Gastroesophageal sphincter (tissue), 4 donors: ENCODE measurements around the gene LDB3. TPM values are rescaled to one million over a fixed set of nuclear protein-coding genes. Genes with fewer than 3 reads are reported as not detected.
A peak's percentile ranks its signal among the peaks of the same experiment; 100 is the strongest.

Experiments
- ATAC-seq: fragments of 150-250 bp; one replicate; pipeline ENCODE4 v1.9.1; 2016; ENCODE audit warnings: mild to moderate bottlenecking, moderate library complexity
- H3K27ac ChIP-seq, 4 donors: fragments of 200-600 bp; sonication (generic) in 3 of 4; 1 replicate in 3 of 4; 2 replicates in 1 of 4; pipeline ENCODE4 v1.5.1; 2016 to 2019
- H3K27me3 ChIP-seq: fragments of 200-600 bp; sonication (generic); one replicate; pipeline ENCODE4 v1.5.1; 2019
- H3K36me3 ChIP-seq, 2 donors: fragments of 200-600 bp; sonication (generic); one replicate each; pipeline ENCODE4 v1.5.1; 2019; ENCODE audit warnings: control low read depth in 1 of 2
- H3K4me1 ChIP-seq, 3 donors: fragments of 200-600 bp; sonication (generic); 1 replicate in 2 of 3; 2 replicates in 1 of 3; pipeline ENCODE4 v1.5.1; 2016 to 2019; ENCODE audit warnings: control low read depth in 2 of 3
- H3K4me3 ChIP-seq, 2 donors: fragments of 200-600 bp; sonication (generic); one replicate each; pipeline ENCODE4 v1.5.1; 2019; ENCODE audit warnings: mild to moderate bottlenecking in 1 of 2, moderate library complexity in 1 of 2
- H3K9me3 ChIP-seq, 3 donors: fragments of 200-600 bp; sonication (generic); one replicate each; pipeline ENCODE4 v1.5.1; 2017 to 2019; ENCODE audit warnings: control low read depth in 2 of 3
- CTCF ChIP-seq, 4 experiments: fragments of 200-600 bp in 2 of 4; fragments of 450-650 bp in 2 of 4; sonication (generic) in 1 of 4; IDR thresholded peaks; one replicate each; pipeline ENCODE4 v1.5.1; 2017 to 2019; ENCODE audit warnings: antibody characterized with exemption in 4 of 4, mild to moderate bottlenecking in 2 of 4, moderate library complexity in 2 of 4
- EP300 ChIP-seq: sonication (generic); formaldehyde crosslinking; IDR thresholded peaks from one replicate; pipeline ENCODE4 v1.6.1; 2017; ENCODE audit warnings: antibody characterized with exemption, mild to moderate bottlenecking
- POLR2A ChIP-seq, 2 donors: fragments of 450-650 bp; IDR thresholded peaks; one replicate each; pipeline ENCODE4 v1.6.1; 2017; ENCODE audit warnings: antibody characterized with exemption in 2 of 2, mild to moderate bottlenecking in 2 of 2, moderate library complexity in 1 of 2
- POLR2AphosphoS5 ChIP-seq: sonication (generic); formaldehyde crosslinking; IDR thresholded peaks from one replicate; pipeline ENCODE4 v1.6.1; 2017; ENCODE audit warnings: antibody characterized with exemption
- WGBS, 2 donors: methylation state at CpG; one replicate each; pipeline ENCODE4 v1.1.5; 2018; ENCODE audit warnings: low coverage in 1 of 2; 5-methylcytosine and 5-hydroxymethylcytosine counted together
- total RNA-seq, 4 donors: library from RNA; depleted of rRNA; stranded (reverse); fragments of >200 nt; gene quantifications; one replicate each; pipeline ENCODE4 v1.1.0, GENCODE V29; 2016

Gene LDB3
- total RNA-seq, 4 donors from 2014 or later: 12.9 to 45.8 (median 18.6) TPM

- WGBS, 2 donors: 55 to 60% methylated on average over 4 to 5 of the region's 7 CpGs
- peak; percentile 71 for ATAC-seq
Observed at GRCh38 chr10:86744067-86744725, 75.9 kb downstream of the LDB3 start.

GRCh38 chr10:86747796-86748581, 79.7 kb downstream of the LDB3 start:
- TF ChIP-seq CTCF (IDR thresholded peaks at IDR 0.05): no peak
- no peak for TF ChIP-seq POLR2AphosphoS5
- no peak for TF ChIP-seq EP300
- no peak for TF ChIP-seq POLR2A (IDR thresholded peaks at IDR 0.05)
- Histone ChIP-seq H3K9me3 (no peaks in the 10 kb centered on the region), H3K36me3 (no peaks in the 10 kb centered on the region), H3K4me1 (peaks cover 6 to 56% (median 7%) of the 10 kb centered on the region in 3 donors), H3K27me3 (no peaks in the 10 kb centered on the region), H3K4me3 (no peak overlapping the region), H3K27ac (peak overlapping the region in 3 of 4 donors; percentile 7 to 54 (median 53))
- no peak for ATAC-seq
- 17 to 32% methylated on average over 7 of the region's 7 CpGs for WGBS, 2 donors

More at GRCh38 chr10:86744067-86744725, 75.9 kb downstream of the LDB3 start:
- Histone ChIP-seq H3K4me3 (no peak overlapping the region), H3K36me3 (no peaks in the 10 kb centered on the region), H3K9me3 (no peaks in the 10 kb centered on the region), H3K27me3 (no peaks in the 10 kb centered on the region), H3K4me1 (peaks cover 6 to 62% (median 7%) of the 10 kb centered on the region in 3 donors), H3K27ac (peak overlapping the region; percentile 71 to 82 (median 78))
- TF ChIP-seq POLR2A (IDR thresholded peaks at IDR 0.05): no peak
- no peak for TF ChIP-seq EP300
- no peak for TF ChIP-seq POLR2AphosphoS5
- TF ChIP-seq CTCF (IDR thresholded peaks at IDR 0.05): no peak

DNA sequence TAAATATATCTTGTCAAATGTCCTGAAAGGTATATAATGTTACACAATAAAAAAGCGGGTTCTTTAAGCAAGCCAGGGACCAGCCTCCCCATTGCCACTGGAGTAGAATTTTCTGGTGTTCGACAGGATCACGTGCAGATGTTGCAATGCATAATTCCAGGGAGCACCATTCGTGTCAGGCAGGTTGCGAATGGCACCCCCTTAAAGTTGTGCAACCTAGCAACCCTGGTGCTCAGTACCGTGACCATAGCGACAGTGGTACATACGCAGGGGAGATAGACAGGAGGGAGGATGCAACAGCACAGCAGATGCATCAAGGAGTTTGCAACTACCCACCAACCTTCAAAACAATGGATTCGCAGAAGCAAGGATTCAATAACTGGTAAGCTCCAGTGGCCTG, 81.5 kb downstream of the LDB3 start:
- no peaks in the 10 kb centered on the region for H3K27me3 ChIP-seq
- no peak overlapping the region for H3K4me3 ChIP-seq
- no peak overlapping the region for H3K27ac ChIP-seq
- H3K36me3 ChIP-seq: no peaks in the 10 kb centered on the region
- WGBS, 2 donors: 94% methylated on average over 7 of the region's 9 CpGs
- peaks cover 0 to 59% (median 6%) of the 10 kb centered on the region in 3 donors for H3K4me1 ChIP-seq
- H3K9me3 ChIP-seq: no peaks in the 10 kb centered on the region
- TF ChIP-seq CTCF (IDR thresholded peaks at IDR 0.05): no peak
- no peak for TF ChIP-seq POLR2A (IDR thresholded peaks at IDR 0.05)
- no peak for TF ChIP-seq POLR2AphosphoS5
- TF ChIP-seq EP300: no peak
- no peak for ATAC-seq

DNA sequence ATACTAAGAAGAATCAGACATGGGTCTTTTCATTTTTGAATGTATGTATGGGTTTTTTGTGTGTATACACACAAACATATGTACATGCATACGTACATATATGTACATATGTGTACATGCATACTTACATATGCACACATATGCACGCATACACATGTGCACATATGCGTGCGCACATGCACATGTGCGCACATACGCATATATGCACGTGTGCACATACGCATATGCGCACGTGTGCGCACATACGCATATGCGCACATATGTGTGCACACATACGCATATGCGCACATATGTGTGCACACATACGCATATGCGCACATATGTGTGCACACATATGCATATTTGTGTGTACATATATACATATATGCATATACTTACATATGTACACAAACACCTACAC, 83.2 kb downstream of the LDB3 start:
- ATAC-seq: no peak
- peaks cover 6% of the 10 kb centered on the region for H3K27me3 ChIP-seq
- no peaks in the 10 kb centered on the region for H3K9me3 ChIP-seq
- 84 to 94% methylated on average over 17 of the region's 17 CpGs for WGBS, 2 donors
- no peak overlapping the region for H3K4me3 ChIP-seq
- H3K27ac ChIP-seq: no peak overlapping the region
- TF ChIP-seq POLR2A (IDR thresholded peaks at IDR 0.05): no peak
- no peak for TF ChIP-seq POLR2AphosphoS5
- TF ChIP-seq EP300: no peak
- no peak for TF ChIP-seq CTCF (IDR thresholded peaks at IDR 0.05)
- H3K36me3 ChIP-seq: no peaks in the 10 kb centered on the region
- peaks cover 0 to 64% (median 6%) of the 10 kb centered on the region in 3 donors for H3K4me1 ChIP-seq
